ENCODE data around the gene NEDD4. TPM values are rescaled to one million over a fixed set of nuclear protein-coding genes. Genes with fewer than 3 reads are reported as not detected.
A peak's percentile ranks its signal among the peaks of the same experiment; 100 is the strongest.

The NEDD4 gene
- 10 to 100 TPM; 14.5 to 15.3 TPM for total RNA-seq

- Histone ChIP-seq H3K9me3 (no peaks in the 10 kb centered on the region), H3K4me1 (peaks cover 5% of the 10 kb centered on the region), H3K27me3 (no peaks in the 10 kb centered on the region), H3K36me3 (no peaks in the 10 kb centered on the region), H3K4me3 (peak within 1 kb of the TSS; percentile 80), H3K27ac (peak within 1 kb of the TSS; percentile 88), H3K9ac (ENCODE audit: low read depth in 2 of 2, low read length in 2 of 2) (peak within 1 kb of the TSS; percentile 70 to 79)
- intact Hi-C loops (cut with DNase I) = loop anchor here (10.0 kb wide), 1 partner anchor 252 kb away; the partner anchor contains the start of gene RFX7
- peak; percentile 87 for DNase-seq
- TF ChIP-seq CTCF (IDR thresholded peaks at IDR 0.05) = peak; percentile 22
These were observed at the start of gene NEDD4 for GRCh38 chr15:55993111-55993803. TSS of gene NEDD4 (minus strand) at chr15:55993612. CDS start at chr15:55993555, 57 bp downstream.

- H3K4me1 ChIP-seq = no peaks in the 10 kb centered on the region
- H3K27me3 ChIP-seq = no peaks in the 10 kb centered on the region
- no peak for DNase-seq
- intact Hi-C loops (cut with DNase I) = no loop called here
- no peak overlapping the region for H3K4me3 ChIP-seq
- H3K9ac ChIP-seq (ENCODE audit: low read depth in 2 of 2, low read length in 2 of 2) = no peak overlapping the region
- H3K27ac ChIP-seq = no peak overlapping the region
- no peaks in the 10 kb centered on the region for H3K9me3 ChIP-seq
- no peak for TF ChIP-seq CTCF (IDR thresholded peaks at IDR 0.05)
- H3K36me3 ChIP-seq = no peaks in the 10 kb centered on the region
These were observed 49.1 kb upstream of the NEDD4 start for GRCh38 chr15:56042498-56042897.

GRCh38 chr15:56042031-56042430 is 48.6 kb upstream of the NEDD4 start:
- Histone ChIP-seq H3K9ac (ENCODE audit: low read depth in 2 of 2, low read length in 2 of 2) (no peak overlapping the region), H3K27ac (no peak overlapping the region), H3K9me3 (no peaks in the 10 kb centered on the region), H3K4me1 (no peaks in the 10 kb centered on the region), H3K4me3 (no peak overlapping the region), H3K27me3 (no peaks in the 10 kb centered on the region), H3K36me3 (no peaks in the 10 kb centered on the region)
- TF ChIP-seq CTCF (IDR thresholded peaks at IDR 0.05) = no peak
- intact Hi-C loops (cut with DNase I) = no loop called here
- no peak for DNase-seq

- H3K9me3 ChIP-seq = no peaks in the 10 kb centered on the region
- DNase-seq = peak; percentile 49
- H3K4me1 ChIP-seq = no peaks in the 10 kb centered on the region
- no peak overlapping the region for H3K9ac ChIP-seq (ENCODE audit: low read depth in 2 of 2, low read length in 2 of 2)
- no peaks in the 10 kb centered on the region for H3K27me3 ChIP-seq
- no peak overlapping the region for H3K27ac ChIP-seq
- no peak overlapping the region for H3K4me3 ChIP-seq
- TF ChIP-seq CTCF (IDR thresholded peaks at IDR 0.05) = no peak
- intact Hi-C loops (cut with DNase I) = no loop called here
- H3K36me3 ChIP-seq = no peaks in the 10 kb centered on the region
These were observed 46.9 kb upstream of the NEDD4 start for GRCh38 chr15:56040081-56041035.

- no peak for TF ChIP-seq CTCF (IDR thresholded peaks at IDR 0.05)
- intact Hi-C loops (cut with DNase I) = no loop called here
- H3K9me3 ChIP-seq = no peaks in the 10 kb centered on the region
- no peak for DNase-seq
- H3K27me3 ChIP-seq = no peaks in the 10 kb centered on the region
- no peak overlapping the region for H3K9ac ChIP-seq (ENCODE audit: low read depth in 2 of 2, low read length in 2 of 2)
- no peak overlapping the region for H3K27ac ChIP-seq
- H3K36me3 ChIP-seq = no peaks in the 10 kb centered on the region
- no peak overlapping the region for H3K4me3 ChIP-seq
- H3K4me1 ChIP-seq = no peaks in the 10 kb centered on the region
These were observed 45.3 kb upstream of the NEDD4 start for GRCh38 chr15:56038707-56039106.
